GM12878 (cell line): ENCODE data around the gene TEPSIN. TPM values are rescaled to one million over a fixed set of nuclear protein-coding genes. Genes with fewer than 3 reads are reported as not detected.

ENCODE experiments used
- ATAC-seq: fragments of 200-7000 bp; cut with Tn5 transposase; 3 replicates; pipeline ENCODE4 v1.9.1; 2020; ENCODE audit warnings: mild to moderate bottlenecking, moderate library complexity
- BruUV-seq: library from RNA; stranded (reverse); fragments of 400-500 nt; replicated peaks from 2 replicates; lab custom pipeline; 2021; lab: Mats Ljungman, UMichigan
- CTCF ChIA-PET: fragments of 300-600 bp; sonication (Branson Sonifier 250); formaldehyde crosslinking; extraction: SDS; loops from one replicate; lab custom pipeline; 2021; ENCODE audit warnings: inconsistent platforms; lab: Yijun Ruan, JAX
- POLR2A ChIA-PET: fragments of 350-600 bp; formaldehyde crosslinking; extraction: SDS; loops from one replicate; lab custom pipeline; 2021; ENCODE audit warnings: inconsistent platforms; lab: Charles Lee
- RAD21 ChIA-PET: fragments of 300-600 bp; sonication (Branson Sonifier 250); formaldehyde crosslinking; loops from one replicate; lab custom pipeline; 2023; ENCODE audit warnings: antibody characterized with exemption; ENCODE audit not compliant: unreplicated experiment; lab: Charles Lee
- SMC1A ChIA-PET: fragments of 300-600 bp; sonication (Branson Sonifier 250); formaldehyde crosslinking; loops from one replicate; lab custom pipeline; 2023; ENCODE audit not compliant: unreplicated experiment, uncharacterized antibody; lab: Charles Lee
- DNase-seq: peaks from one replicate; pipeline ENCODE4 v3.0.0-alpha.2; 2011; ENCODE audit warnings: low read depth, low spot score
- FAIRE-seq: peaks from 3 replicates; lab custom pipeline; 2011; peaks lifted over from hg19 to GRCh38; lab: Jason Lieb, UNC
- H2AFZ ChIP-seq: 2 replicates; pipeline ENCODE4 v1.6.0; 2011; ENCODE audit warnings: low read depth, low read length, control low read depth; ENCODE audit not compliant: control insufficient read depth
- H3K27ac ChIP-seq: 2 replicates; pipeline ENCODE4 v1.5.1; 2011; ENCODE audit warnings: control low read depth; ENCODE audit not compliant: control insufficient read depth, insufficient read depth
- H3K27me3 ChIP-seq, 2 experiments: replicated peaks in 1 of 2; 2 replicates each; pipeline versions ENCODE4 v1.6.0 to v1.6.1; 2011; ENCODE audit warnings: low read length in 1 of 2; ENCODE audit not compliant: control insufficient read depth in 2 of 2, insufficient read depth in 2 of 2
- H3K36me3 ChIP-seq, 2 experiments: 2 replicates each; pipeline ENCODE4 v1.5.1; 2011; ENCODE audit warnings: low read length in 1 of 2; ENCODE audit not compliant: control insufficient read depth in 2 of 2, insufficient read depth in 2 of 2
- H3K4me1 ChIP-seq: 2 replicates; pipeline ENCODE4 v1.6.1; 2011; ENCODE audit warnings: mild to moderate bottlenecking, low read length, moderate library complexity, mixed read lengths; ENCODE audit not compliant: control insufficient read depth, insufficient read depth
- H3K4me2 ChIP-seq: 2 replicates; pipeline ENCODE4 v1.6.0; 2011; ENCODE audit warnings: control low read depth; ENCODE audit not compliant: control insufficient read depth, insufficient read depth
- H3K4me3 ChIP-seq: fragments of 200-600 bp; sonication (generic); 2 replicates; pipeline ENCODE4 v1.5.1; 2016
- H3K79me2 ChIP-seq: 2 replicates; pipeline ENCODE4 v1.6.0; 2011; ENCODE audit warnings: low read length; ENCODE audit not compliant: control insufficient read depth, insufficient read depth
- H3K9ac ChIP-seq: 2 replicates; pipeline ENCODE4 v1.8.0; 2011; ENCODE audit warnings: low read length, control low read depth, mixed read lengths; ENCODE audit not compliant: control insufficient read depth, insufficient read depth
- H3K9me3 ChIP-seq: replicated peaks from 3 replicates; pipeline ENCODE4 v1.5.1; 2011; ENCODE audit warnings: mild to moderate bottlenecking, low read length; ENCODE audit not compliant: control insufficient read depth, insufficient read depth
- H4K20me1 ChIP-seq: 2 replicates; pipeline ENCODE4 v1.6.0; 2011; ENCODE audit not compliant: control insufficient read depth, insufficient read depth
- ATF7 ChIP-seq: fragments of 450-650 bp; IDR thresholded peaks from 2 replicates; pipeline ENCODE4 v1.6.1; 2016; ENCODE audit warnings: low read depth, mild to moderate bottlenecking
- CBX3 ChIP-seq: fragments of 200-600 bp; sonication (generic); IDR thresholded peaks from 2 replicates; pipeline ENCODE4 v1.6.1; 2016; ENCODE audit warnings: low read depth, borderline replicate concordance
- CBX5 ChIP-seq: sonication (generic); IDR thresholded peaks from 2 replicates; pipeline ENCODE4 v1.6.1; 2016; ENCODE audit warnings: low read depth, moderate library complexity, mild to moderate bottlenecking, inconsistent platforms
- CEBPB ChIP-seq, 2 experiments: fragments of 150-350 bp in 1 of 2; IDR thresholded peaks; 2 replicates each; pipeline ENCODE4 v1.6.1; 2012 to 2014; ENCODE audit warnings: low read depth in 2 of 2, low read length in 2 of 2, borderline replicate concordance in 1 of 2, inconsistent platforms in 1 of 2
- CHD4 ChIP-seq: fragments of 200-600 bp; sonication (generic); IDR thresholded peaks from 2 replicates; pipeline ENCODE4 v1.6.1; 2016; ENCODE audit warnings: mild to moderate bottlenecking
- CTCF ChIP-seq, 3 experiments: IDR thresholded peaks in 2 of 3; conservative IDR thresholded peaks in 1 of 3; 2 replicates each; pipeline ENCODE4 v1.5.1; 2011; ENCODE audit warnings: low read depth in 3 of 3, low read length in 3 of 3, mild to moderate bottlenecking in 3 of 3, control low read depth in 2 of 3, moderate library complexity in 2 of 3, inconsistent platforms in 1 of 3, mixed read lengths in 1 of 3; ENCODE audit not compliant: control insufficient read depth in 2 of 3, insufficient read depth in 1 of 3; ENCODE audit errors: extremely low read depth in 1 of 3
- ETV6 ChIP-seq, 2 experiments: fragments of 450-650 bp in 1 of 2; IDR thresholded peaks in 1 of 2; conservative IDR thresholded peaks in 1 of 2; 2 replicates each; pipeline ENCODE4 v1.6.1; 2014; ENCODE audit warnings: antibody characterized with exemption in 1 of 2, borderline replicate concordance in 1 of 2, low read depth in 1 of 2, mild to moderate bottlenecking in 1 of 2, moderate library complexity in 1 of 2
- EZH2 ChIP-seq: IDR thresholded peaks from 2 replicates; pipeline ENCODE4 v1.6.1; 2012; ENCODE audit warnings: low read depth, mild to moderate bottlenecking, control low read depth, inconsistent platforms, low read length, borderline replicate concordance; ENCODE audit not compliant: control insufficient read depth
- MEF2A ChIP-seq: IDR thresholded peaks from 2 replicates; pipeline ENCODE4 v1.6.1; 2011; ENCODE audit warnings: low read depth, mild to moderate bottlenecking, low read length, moderate library complexity; ENCODE audit not compliant: insufficient read depth
- NFIC ChIP-seq: IDR thresholded peaks from 2 replicates; pipeline ENCODE4 v1.6.1; 2012; ENCODE audit warnings: low read depth, mild to moderate bottlenecking, inconsistent platforms, low read length, moderate library complexity
- NFYA ChIP-seq: IDR thresholded peaks from 2 replicates; pipeline ENCODE4 v1.6.1; 2011; ENCODE audit warnings: low read depth, mild to moderate bottlenecking, low read length, improper control_type of control experiment, borderline replicate concordance
- RUNX3 ChIP-seq: IDR thresholded peaks from 2 replicates; pipeline ENCODE4 v1.6.1; 2012; ENCODE audit warnings: low read length, inconsistent platforms
- SMARCA5 ChIP-seq: fragments of 450-650 bp; IDR thresholded peaks from 2 replicates; pipeline ENCODE4 v1.6.1; 2017; ENCODE audit warnings: mild to moderate bottlenecking
- SREBF1 ChIP-seq: IDR thresholded peaks from 2 replicates; pipeline ENCODE4 v1.6.1; 2012; ENCODE audit warnings: mild to moderate bottlenecking, low read length
- TAF1 ChIP-seq: IDR thresholded peaks from 2 replicates; pipeline ENCODE4 v1.6.1; 2011; ENCODE audit warnings: mild to moderate bottlenecking, low read depth, low read length, borderline replicate concordance
- ZBTB40 ChIP-seq: fragments of 450-650 bp; IDR thresholded peaks from 2 replicates; pipeline ENCODE4 v1.6.1; 2016; ENCODE audit warnings: mild to moderate bottlenecking, moderate library complexity, borderline replicate concordance
- WGBS: methylation state at CpG from one replicate; pipeline ENCODE4 v1.1.6; 2016; ENCODE audit warnings: low lambda C conversion rate; ENCODE audit not compliant: insufficient replicate concordance, insufficient coverage; ENCODE audit errors: missing lambda C conversion rate; 5-methylcytosine and 5-hydroxymethylcytosine counted together
- in situ Hi-C: fragments of 300-500 bp; cut with MboI; formaldehyde crosslinking; loops from 9 replicates; pipeline ENCODE4 v1.14.3; 2018; ENCODE audit warnings: mixed read lengths
- intact Hi-C: fragments of 100-400 bp; cut with micrococcal nuclease; formaldehyde crosslinking; loops from one replicate; pipeline ENCODE4 v1.14.2; 2022; ENCODE audit not compliant: unreplicated experiment
- polyA plus RNA-seq, 11 experiments: library from polyadenylated mRNA; depleted of rRNA in 4 of 11; unstranded in 6 of 11; stranded (reverse) in 5 of 11; fragments of >200 nt; fragmentation: Nextera tagmentation in 4 of 11; fragmentation: Illumina TruSeq in 1 of 11; extraction: Ambion mirVana in 4 of 11; extraction: Trizol in 1 of 11; gene quantifications; 1 replicate in 1 of 11; 2 replicates in 10 of 11; pipeline versions ENCODE4 v1.2.1 to v1.2.3, GENCODE V29; 2011 to 2016; ENCODE audit warnings: inconsistent platforms in 2 of 11, missing spikeins in 2 of 11, low read depth in 1 of 11
- total RNA-seq, 4 experiments: library from RNA; depleted of rRNA in 3 of 4; stranded (reverse); fragments of >200 nt in 3 of 4; fragmentation: Illumina TruSeq in 1 of 4; extraction: Trizol in 1 of 4; gene quantifications; 2 replicates each; pipeline versions ENCODE4 v1.2.1 to v1.2.3, GENCODE V29; 2013 to 2021

The TEPSIN gene
- total and polyA plus RNA-seq, 10 of the 15 experiments (the other 5 are each of a cell fraction or from before 2014, with no cell fraction given) = 0.87 to 36.7 (median 5.3) TPM

- ChIA-PET SMC1A (interaction anchor here (1.8 to 2.2 kb wide), 3 partner anchors 12 to 245 kb away, joined by 6 to 7 read pairs (median 6); no protein-coding TSS in a partner anchor), RAD21 (interaction anchor here (0.7 to 2.0 kb wide), 6 partner anchors 11 to 245 kb away, joined by 3 to 18 read pairs (median 4); partner anchors contain the start of gene CEP131), CTCF (interaction anchor here (0.6 to 3.1 kb wide), 7 partner anchors 10 to 97 kb away, joined by 3 to 17 read pairs (median 3); partner anchors contain the start of gene CEP131), POLR2A (interaction anchor here (1.2 to 1.8 kb wide), 3 partner anchors 11 to 17 kb away, joined by 3 to 18 read pairs (median 7); partner anchors contain the start of gene CEP131)
- intact Hi-C loops = no loop called here
- H3K79me2 ChIP-seq = peaks cover 39% of the 10 kb centered on the region
- no peaks in the 10 kb centered on the region for H3K9me3 ChIP-seq
- BruUV-seq = no TSS peak
- DNase-seq = no peak
- in situ Hi-C loops = loop anchor here (5.0 to 25.0 kb wide), 2 partner anchors 93 to 228 kb away; no protein-coding TSS in a partner anchor
- WGBS = 10% methylated on average over 34 of the region's 37 CpGs
- peak overlapping the region; percentile 93 for H3K4me2 ChIP-seq
- H3K36me3 ChIP-seq = peaks cover 0 to 2% of the 10 kb centered on the region in 2 experiments; a peak in 2 of 4 replicates
- H3K27me3 ChIP-seq = no peaks in the 10 kb centered on the region
- no peaks in the 10 kb centered on the region for H4K20me1 ChIP-seq
- peaks cover 20% of the 10 kb centered on the region for H3K4me1 ChIP-seq
- peak overlapping the region; percentile 77 for H3K27ac ChIP-seq
- peak overlapping the region; percentile 84 for H3K9ac ChIP-seq
- FAIRE-seq = peak; percentile 57
- peak; percentile 44 for ATAC-seq
- peak overlapping the region; percentile 93 for H3K4me3 ChIP-seq
- H2AFZ ChIP-seq = 0 out of 2 replicates have a peak overlapping the region, but pooled peaks have one; percentile 24
- TF ChIP-seq MEF2A (no peak), SMARCA5 (no peak), NFYA (no peak), ZBTB40 (no peak), CHD4 (no peak), CEBPB (IDR thresholded peaks at IDR 0.05; ENCODE audit: borderline replicate concordance in 1 of 2, low read depth in 2 of 2, low read length in 2 of 2) (no peak), ETV6 (conservative IDR thresholded peaks at IDR 0.05 in 1 of 2, IDR thresholded peaks at IDR 0.05 in 1 of 2; ENCODE audit: borderline replicate concordance in 1 of 2, low read depth in 1 of 2) (no peak), CBX3 (no peak), NFIC (no peak), EZH2 (no peak), RUNX3 (no peak), SREBF1 (no peak), TAF1 (no peak), ATF7 (no peak), CTCF (IDR thresholded peaks at IDR 0.05 in 2 of 3, conservative IDR thresholded peaks at IDR 0.05 in 1 of 3; ENCODE audit: control insufficient read depth in 2 of 3, extremely low read depth in 1 of 3, insufficient read depth in 1 of 3, low read depth in 3 of 3, low read length in 3 of 3) (no peak), CBX5 (no peak)
Observed at GRCh38 chr17:81239714-81240555, 1.1 kb upstream of the TEPSIN start.
